ENCODE results near the gene WDR19. TPM values are rescaled to one million over a fixed set of nuclear protein-coding genes. Genes with fewer than 3 reads are reported as not detected.
A peak's percentile ranks its signal among the peaks of the same experiment; 100 is the strongest.

WDR19 gene
- total and polyA plus RNA-seq, 2 donors (not counting 3 experiments of a cell fraction or from before 2014, with no cell fraction given): 27.1 to 28.2 TPM

GRCh38 chr4:39255871-39256270 lies 73.5 kb downstream of the WDR19 start:
- TF ChIP-seq, protein P1, sequence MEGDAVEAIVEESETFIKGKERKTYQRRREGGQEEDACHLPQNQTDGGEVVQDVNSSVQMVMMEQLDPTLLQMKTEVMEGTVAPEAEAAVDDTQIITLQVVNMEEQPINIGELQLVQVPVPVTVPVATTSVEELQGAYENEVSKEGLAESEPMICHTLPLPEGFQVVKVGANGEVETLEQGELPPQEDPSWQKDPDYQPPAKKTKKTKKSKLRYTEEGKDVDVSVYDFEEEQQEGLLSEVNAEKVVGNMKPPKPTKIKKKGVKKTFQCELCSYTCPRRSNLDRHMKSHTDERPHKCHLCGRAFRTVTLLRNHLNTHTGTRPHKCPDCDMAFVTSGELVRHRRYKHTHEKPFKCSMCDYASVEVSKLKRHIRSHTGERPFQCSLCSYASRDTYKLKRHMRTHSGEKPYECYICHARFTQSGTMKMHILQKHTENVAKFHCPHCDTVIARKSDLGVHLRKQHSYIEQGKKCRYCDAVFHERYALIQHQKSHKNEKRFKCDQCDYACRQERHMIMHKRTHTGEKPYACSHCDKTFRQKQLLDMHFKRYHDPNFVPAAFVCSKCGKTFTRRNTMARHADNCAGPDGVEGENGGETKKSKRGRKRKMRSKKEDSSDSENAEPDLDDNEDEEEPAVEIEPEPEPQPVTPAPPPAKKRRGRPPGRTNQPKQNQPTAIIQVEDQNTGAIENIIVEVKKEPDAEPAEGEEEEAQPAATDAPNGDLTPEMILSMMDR (IDR thresholded peaks at IDR 0.05; ENCODE audit: extremely low read depth in 1 of 2, insufficient read depth in 1 of 2, low read depth in 1 of 2, low read length in 2 of 2): no peak
- TF ChIP-seq EZH2 (IDR thresholded peaks at IDR 0.05; ENCODE audit: borderline replicate concordance, low read depth, low read length, severe bottlenecking): no peak
- TF ChIP-seq MYC (IDR thresholded peaks at IDR 0.05; ENCODE audit: low read depth, low read length): no peak
- Histone ChIP-seq H2AFZ (ENCODE audit: low read depth, low read length) (peak overlapping the region; percentile 8), H3K9me3 (replicated peaks; ENCODE audit: control insufficient read depth, insufficient read depth, low read length) (no peaks in the 10 kb centered on the region), H3K9ac (replicated peaks; ENCODE audit: extremely low read depth, insufficient read depth, low read length) (peak overlapping the region; percentile 84), H3K4me3 (replicated peaks in 1 of 3; ENCODE audit: insufficient read depth in 1 of 3, low read depth in 1 of 3, low read length in 3 of 3) (peak overlapping the region in 1 of 3 experiments; percentile 12), H3K36me3 (ENCODE audit: control insufficient read depth in 2 of 2, extremely low read depth in 1 of 2, insufficient read depth in 2 of 2, low read length in 2 of 2) (no peaks in the 10 kb centered on the region), H3K9me1 (replicated peaks; ENCODE audit: control insufficient read depth, extremely low read depth, insufficient read depth, low read length) (no peaks in the 10 kb centered on the region), H3K79me2 (ENCODE audit: control insufficient read depth, insufficient read depth, low read length) (no peaks in the 10 kb centered on the region), H3K27me3 (ENCODE audit: control insufficient read depth in 2 of 2, insufficient read depth in 2 of 2, low read length in 2 of 2) (no peaks in the 10 kb centered on the region), H3K27ac (ENCODE audit: insufficient read depth, low read depth, low read length) (peak overlapping the region; percentile 91), H3K4me1 (ENCODE audit: control insufficient read depth, extremely low read depth, insufficient read depth, low read length) (peaks cover 32% of the 10 kb centered on the region), H3K4me2 (ENCODE audit: insufficient read depth, low read length) (peak overlapping the region; percentile 80), H4K20me1 (replicated peaks; ENCODE audit: control insufficient read depth, extremely low read depth, insufficient read depth, low read length) (no peaks in the 10 kb centered on the region)
- intact Hi-C loops (cut with micrococcal nuclease) (loop anchor here (1.0 to 10.0 kb wide), 8 partner anchors 28 to 269 kb away; partner anchors contain the start of genes LIAS, UGDH and WDR19), dilution Hi-C loops (cut with MboI; ENCODE audit: extremely low pct_ligation_motif_present, low sequenced_read_pairs) (no loop called here)
- BruUV-seq (replicated peaks): no TSS peak
- DNase-seq (ENCODE audit: low read depth, low spot score) (peak; percentile 90), FAIRE-seq (peak; percentile 48)
- POLR2A ChIA-PET: interaction anchor here (0.8 kb wide), 1 partner anchor 203 kb away, joined by 3 read pairs; the partner anchor contains the start of genes LIAS and RPL9
- CTCF ChIA-PET: interaction anchor here (0.9 to 2.4 kb wide), 8 partner anchors 11 to 200 kb away, joined by 3 to 8 read pairs (median 4); partner anchors contain the start of gene RFC1

- Histone ChIP-seq H3K27ac (ENCODE audit: insufficient read depth, low read depth, low read length) (peak overlapping the region; percentile 91), H3K9ac (replicated peaks; ENCODE audit: extremely low read depth, insufficient read depth, low read length) (peak overlapping the region; percentile 84), H3K27me3 (ENCODE audit: control insufficient read depth in 2 of 2, insufficient read depth in 2 of 2, low read length in 2 of 2) (no peaks in the 10 kb centered on the region), H2AFZ (ENCODE audit: low read depth, low read length) (peak overlapping the region; percentile 8), H3K4me1 (ENCODE audit: control insufficient read depth, extremely low read depth, insufficient read depth, low read length) (peaks cover 32% of the 10 kb centered on the region), H4K20me1 (replicated peaks; ENCODE audit: control insufficient read depth, extremely low read depth, insufficient read depth, low read length) (no peaks in the 10 kb centered on the region), H3K36me3 (ENCODE audit: control insufficient read depth in 2 of 2, extremely low read depth in 1 of 2, insufficient read depth in 2 of 2, low read length in 2 of 2) (no peaks in the 10 kb centered on the region), H3K79me2 (ENCODE audit: control insufficient read depth, insufficient read depth, low read length) (no peaks in the 10 kb centered on the region), H3K9me3 (replicated peaks; ENCODE audit: control insufficient read depth, insufficient read depth, low read length) (no peaks in the 10 kb centered on the region), H3K4me3 (replicated peaks in 1 of 3; ENCODE audit: insufficient read depth in 1 of 3, low read depth in 1 of 3, low read length in 3 of 3) (no peak overlapping the region), H3K4me2 (ENCODE audit: insufficient read depth, low read length) (peak overlapping the region; percentile 80), H3K9me1 (replicated peaks; ENCODE audit: control insufficient read depth, extremely low read depth, insufficient read depth, low read length) (no peaks in the 10 kb centered on the region)
- intact Hi-C loops (cut with micrococcal nuclease): loop anchor here (5.0 to 10.0 kb wide), 4 partner anchors 46 to 268 kb away; partner anchors contain the start of gene UGDH
- dilution Hi-C loops (cut with MboI; ENCODE audit: extremely low pct_ligation_motif_present, low sequenced_read_pairs): no loop called here
- CTCF ChIA-PET: interaction anchor here (0.9 to 2.4 kb wide), 5 partner anchors 12 to 55 kb away, joined by 3 to 8 read pairs (median 6); no protein-coding TSS in a partner anchor
- POLR2A ChIA-PET: interaction anchor here (0.8 kb wide), 1 partner anchor 202 kb away, joined by 3 read pairs; the partner anchor contains the start of genes LIAS and RPL9
- no TSS peak for BruUV-seq (replicated peaks)
- peak; percentile 59 for FAIRE-seq
- peak; percentile 94 for DNase-seq (ENCODE audit: low read depth, low spot score)
- TF ChIP-seq, protein P1 (IDR thresholded peaks at IDR 0.05; ENCODE audit: extremely low read depth in 1 of 2, insufficient read depth in 1 of 2, low read depth in 1 of 2, low read length in 2 of 2): no peak
- no peak for TF ChIP-seq POLR2AphosphoS5 (IDR thresholded peaks at IDR 0.05; ENCODE audit: insufficient read depth, low read depth, low read length)
- TF ChIP-seq MAX (IDR thresholded peaks at IDR 0.05; ENCODE audit: insufficient read depth, insufficient read length): no peak
- no peak for TF ChIP-seq FOS (IDR thresholded peaks at IDR 0.05; ENCODE audit: borderline replicate concordance, insufficient read depth, low read length)
Observed at GRCh38 chr4:39256436-39256835, 74.1 kb downstream of the WDR19 start.

All from endothelial cell of umbilical vein (primary cell).